Measurements from ENCODE around the gene SPC24.
"Not testable (repeated sequence)": the region's sequence is repeated elsewhere in the genome, so short reads cannot be mapped to it uniquely, and the experiment has no call there.

Gene SPC24

DNA sequence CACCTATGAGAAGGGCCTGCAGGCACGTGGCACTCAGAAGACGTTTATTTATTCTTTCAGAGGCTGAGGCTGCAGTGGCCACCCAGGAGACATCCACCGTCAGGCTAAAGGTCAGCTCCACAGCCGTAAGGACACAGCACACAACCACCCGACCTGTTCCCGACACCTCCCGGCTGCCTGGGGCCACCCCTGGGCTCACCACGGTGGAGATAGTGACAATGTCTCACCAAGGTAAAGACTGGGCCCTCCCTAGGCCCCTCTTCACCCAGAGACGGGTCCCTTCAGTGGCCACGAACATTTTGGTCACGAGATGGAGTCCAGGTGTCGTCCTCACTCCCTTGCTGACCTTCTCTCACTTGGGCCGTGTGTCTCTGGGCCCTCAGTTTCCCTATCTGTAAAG, 32.5 kb downstream of the SPC24 start:
- DNase-seq, result no peak

DNA sequence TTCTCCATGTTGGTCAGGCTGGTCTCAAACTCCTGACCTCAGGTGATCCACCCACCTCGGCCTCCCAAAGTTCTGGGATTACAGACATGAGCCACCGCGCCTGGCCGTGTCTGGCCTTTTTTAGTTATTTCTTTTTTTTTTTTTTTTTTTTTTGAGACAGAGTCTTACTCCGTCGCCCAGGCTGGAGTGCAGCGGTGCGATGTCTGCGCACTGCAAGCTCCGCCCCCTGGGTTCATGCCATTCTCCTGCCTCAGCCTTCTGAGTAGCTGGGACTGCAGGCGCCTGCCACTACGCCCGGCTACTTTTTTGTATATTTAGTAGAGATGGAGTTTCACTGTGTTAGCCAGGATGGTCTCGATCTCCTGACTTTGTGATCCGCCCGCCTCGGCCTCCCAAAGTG, 33.6 kb downstream of the SPC24 start:
- not testable (repeated sequence) for DNase-seq

DNA sequence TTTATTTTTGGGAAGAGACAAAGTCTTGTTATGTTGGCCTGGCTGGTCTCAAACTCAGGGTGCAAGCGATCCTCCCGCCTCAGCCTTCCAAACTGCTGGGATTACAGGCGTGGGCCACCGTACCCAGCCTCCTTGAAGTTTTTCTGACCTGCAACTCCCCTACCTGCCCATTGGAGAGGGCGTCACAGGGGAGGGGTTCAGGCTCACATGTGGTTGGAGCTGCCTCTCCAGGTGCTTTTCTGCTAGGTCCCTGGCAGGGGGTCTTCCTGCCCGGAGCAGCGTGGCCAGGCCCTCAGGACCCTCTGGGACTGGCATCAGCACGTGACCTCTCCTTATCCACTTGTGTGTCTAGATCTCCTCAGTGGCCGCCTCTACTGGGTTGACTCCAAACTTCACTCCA, 39.1 kb downstream of the SPC24 start:
- DNase-seq, result no peak

DNA sequence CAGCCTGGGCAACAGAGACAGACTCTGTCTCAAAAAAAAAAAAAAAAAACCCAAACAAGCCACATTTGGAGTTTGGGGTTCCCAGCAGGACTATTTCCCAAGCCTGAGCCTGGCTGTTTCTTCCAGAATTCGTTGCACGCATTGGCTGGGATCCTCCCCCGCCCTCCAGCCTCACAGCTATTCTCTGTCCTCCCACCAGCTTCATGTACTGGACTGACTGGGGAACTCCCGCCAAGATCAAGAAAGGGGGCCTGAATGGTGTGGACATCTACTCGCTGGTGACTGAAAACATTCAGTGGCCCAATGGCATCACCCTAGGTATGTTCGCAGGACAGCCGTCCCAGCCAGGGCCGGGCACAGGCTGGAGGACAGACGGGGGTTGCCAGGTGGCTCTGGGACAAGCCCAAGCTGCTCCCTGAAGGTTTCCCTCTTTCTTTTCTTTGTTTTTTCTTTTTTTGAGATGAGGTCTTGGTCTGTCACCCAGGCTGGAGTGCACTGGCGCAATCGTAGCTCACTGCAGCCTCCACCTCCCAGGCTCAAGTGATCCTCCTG, 39.6 kb downstream of the SPC24 start:
- DNase-seq, result no peak

DNA sequence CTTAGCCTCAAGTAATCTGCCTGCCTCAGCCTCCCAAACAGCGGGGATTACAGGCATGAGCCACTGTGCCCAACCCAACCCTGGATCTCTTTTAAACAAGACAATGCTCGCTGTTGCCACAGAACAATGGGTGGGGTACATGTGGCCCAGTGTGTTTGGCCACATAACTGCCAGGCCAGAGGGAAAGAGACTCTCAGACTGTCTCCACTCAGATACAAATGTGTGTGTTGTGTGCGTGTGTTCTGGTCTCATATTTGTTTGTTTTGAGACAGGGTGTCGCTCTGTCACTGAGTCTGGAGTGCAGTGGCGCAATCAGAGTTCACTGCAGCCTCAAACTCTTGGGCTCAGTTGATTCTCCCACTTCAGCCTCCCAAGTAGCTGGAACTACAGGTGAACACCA, 40.5 kb downstream of the SPC24 start:
- DNase-seq, result no peak

DNA sequence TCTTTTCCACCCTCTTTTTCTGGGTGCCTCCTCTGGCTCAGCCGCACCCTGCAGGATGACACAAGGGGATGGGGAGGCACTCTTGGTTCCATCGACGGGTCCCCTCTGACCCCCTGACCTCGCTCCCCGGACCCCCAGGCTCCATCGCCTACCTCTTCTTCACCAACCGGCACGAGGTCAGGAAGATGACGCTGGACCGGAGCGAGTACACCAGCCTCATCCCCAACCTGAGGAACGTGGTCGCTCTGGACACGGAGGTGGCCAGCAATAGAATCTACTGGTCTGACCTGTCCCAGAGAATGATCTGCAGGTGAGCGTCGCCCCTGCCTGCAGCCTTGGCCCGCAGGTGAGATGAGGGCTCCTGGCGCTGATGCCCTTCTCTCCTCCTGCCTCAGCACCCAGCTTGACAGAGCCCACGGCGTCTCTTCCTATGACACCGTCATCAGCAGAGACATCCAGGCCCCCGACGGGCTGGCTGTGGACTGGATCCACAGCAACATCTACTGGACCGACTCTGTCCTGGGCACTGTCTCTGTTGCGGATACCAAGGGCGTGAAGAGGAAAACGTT, 42.4 kb downstream of the SPC24 start:
- DNase-seq, result no peak

DNA sequence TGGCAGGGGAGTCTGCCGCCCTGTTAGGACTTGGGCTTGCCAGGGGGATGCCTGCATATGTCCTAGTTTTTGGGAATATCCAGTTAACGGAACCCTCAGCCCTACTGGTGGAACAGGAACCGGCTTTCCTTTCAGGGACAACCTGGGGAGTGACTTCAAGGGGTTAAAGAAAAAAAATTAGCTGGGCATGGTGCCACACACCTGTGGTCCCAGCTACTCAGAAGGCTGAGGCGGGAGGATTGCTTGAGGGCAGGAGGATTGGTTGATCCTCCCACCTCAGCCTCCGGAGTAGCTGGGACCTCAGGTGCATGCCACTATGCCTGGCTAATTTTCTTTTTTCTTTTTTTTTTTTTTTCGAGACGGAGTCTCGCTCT, 43.8 kb downstream of the SPC24 start:
- no peak for DNase-seq

DNA sequence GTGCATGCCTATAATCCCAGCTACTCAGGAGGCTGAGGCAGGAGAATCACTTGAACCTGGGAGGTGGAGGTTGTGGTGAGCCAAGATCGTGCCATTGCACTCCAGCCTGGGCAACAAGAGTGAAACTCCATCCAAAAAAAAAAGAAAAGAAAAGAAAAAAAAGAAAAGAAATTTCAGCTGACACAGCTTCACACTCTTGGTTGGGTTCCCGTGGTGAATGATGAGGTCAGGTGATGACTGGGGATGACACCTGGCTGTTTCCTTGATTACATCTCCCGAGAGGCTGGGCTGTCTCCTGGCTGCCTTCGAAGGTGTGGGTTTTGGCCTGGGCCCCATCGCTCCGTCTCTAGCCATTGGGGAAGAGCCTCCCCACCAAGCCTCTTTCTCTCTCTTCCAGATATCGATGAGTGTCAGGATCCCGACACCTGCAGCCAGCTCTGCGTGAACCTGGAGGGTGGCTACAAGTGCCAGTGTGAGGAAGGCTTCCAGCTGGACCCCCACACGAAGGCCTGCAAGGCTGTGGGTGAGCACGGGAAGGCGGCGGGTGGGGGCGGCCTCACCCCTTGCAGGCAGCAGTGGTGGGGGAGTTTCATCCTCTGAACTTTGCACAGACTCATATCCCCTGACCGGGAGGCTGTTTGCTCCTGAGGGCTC, 44.3 kb downstream of the SPC24 start:
- no peak for DNase-seq

DNA sequence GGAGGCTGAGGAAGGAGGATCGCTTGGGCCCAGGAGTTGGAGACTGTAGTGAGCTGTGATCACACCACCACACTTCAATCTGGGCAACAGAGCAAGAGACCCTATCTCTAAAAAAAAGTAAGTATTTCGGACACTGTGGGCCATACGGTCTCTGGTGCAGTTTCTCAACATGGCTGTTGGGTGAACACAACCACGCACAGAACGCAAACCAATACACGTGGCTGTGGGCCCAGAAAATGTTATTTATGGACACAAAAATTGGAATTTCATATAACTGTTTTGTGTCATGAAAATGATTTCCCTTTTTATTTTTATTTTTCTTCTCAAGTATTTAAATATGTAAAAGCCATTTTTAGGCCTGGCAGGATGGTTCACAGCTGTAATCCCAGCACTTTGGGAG, 46.8 kb downstream of the SPC24 start:
- DNase-seq, result no peak

DNA sequence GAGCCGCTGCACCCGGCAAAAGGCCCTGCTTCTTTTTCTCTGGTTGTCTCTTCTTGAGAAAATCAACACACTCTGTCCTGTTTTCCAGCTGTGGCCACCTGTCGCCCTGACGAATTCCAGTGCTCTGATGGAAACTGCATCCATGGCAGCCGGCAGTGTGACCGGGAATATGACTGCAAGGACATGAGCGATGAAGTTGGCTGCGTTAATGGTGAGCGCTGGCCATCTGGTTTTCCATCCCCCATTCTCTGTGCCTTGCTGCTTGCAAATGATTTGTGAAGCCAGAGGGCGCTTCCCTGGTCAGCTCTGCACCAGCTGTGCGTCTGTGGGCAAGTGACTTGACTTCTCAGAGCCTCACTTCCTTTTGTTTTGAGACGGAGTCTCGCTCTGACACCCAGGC, 49.1 kb downstream of the SPC24 start:
- no peak for DNase-seq

DNA sequence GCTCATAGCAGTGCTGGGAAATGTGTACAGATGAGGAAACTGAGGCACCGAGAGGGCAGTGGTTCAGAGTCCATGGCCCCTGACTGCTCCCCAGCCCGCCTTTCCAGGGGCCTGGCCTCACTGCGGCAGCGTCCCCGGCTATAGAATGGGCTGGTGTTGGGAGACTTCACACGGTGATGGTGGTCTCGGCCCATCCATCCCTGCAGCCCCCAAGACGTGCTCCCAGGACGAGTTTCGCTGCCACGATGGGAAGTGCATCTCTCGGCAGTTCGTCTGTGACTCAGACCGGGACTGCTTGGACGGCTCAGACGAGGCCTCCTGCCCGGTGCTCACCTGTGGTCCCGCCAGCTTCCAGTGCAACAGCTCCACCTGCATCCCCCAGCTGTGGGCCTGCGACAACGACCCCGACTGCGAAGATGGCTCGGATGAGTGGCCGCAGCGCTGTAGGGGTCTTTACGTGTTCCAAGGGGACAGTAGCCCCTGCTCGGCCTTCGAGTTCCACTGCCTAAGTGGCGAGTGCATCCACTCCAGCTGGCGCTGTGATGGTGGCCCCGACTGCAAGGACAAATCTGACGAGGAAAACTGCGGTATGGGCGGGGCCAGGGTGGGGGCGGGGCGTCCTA, 50.5 kb downstream of the SPC24 start:
- DNase-seq, result no peak

DNA sequence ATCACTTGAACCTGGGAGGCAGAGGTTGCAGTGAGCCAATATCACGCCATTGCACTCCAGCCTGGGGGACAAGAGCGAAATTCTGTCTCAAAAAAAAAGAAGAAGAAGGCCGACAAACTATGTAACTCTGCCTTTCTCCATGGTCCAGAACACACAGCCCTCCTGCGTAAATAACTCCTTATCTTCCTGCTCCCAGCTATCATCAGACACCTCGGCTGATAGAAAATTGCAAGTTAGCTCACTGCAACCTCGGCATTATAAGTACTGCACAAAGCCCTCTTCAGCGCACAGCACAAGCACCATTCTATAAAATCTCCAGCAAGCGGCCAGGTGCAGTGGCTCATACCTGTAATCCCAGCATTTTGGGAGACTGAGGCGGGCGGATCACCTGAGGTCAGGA, 51.9 kb downstream of the SPC24 start:
- DNase-seq, result not testable (repeated sequence)

DNA sequence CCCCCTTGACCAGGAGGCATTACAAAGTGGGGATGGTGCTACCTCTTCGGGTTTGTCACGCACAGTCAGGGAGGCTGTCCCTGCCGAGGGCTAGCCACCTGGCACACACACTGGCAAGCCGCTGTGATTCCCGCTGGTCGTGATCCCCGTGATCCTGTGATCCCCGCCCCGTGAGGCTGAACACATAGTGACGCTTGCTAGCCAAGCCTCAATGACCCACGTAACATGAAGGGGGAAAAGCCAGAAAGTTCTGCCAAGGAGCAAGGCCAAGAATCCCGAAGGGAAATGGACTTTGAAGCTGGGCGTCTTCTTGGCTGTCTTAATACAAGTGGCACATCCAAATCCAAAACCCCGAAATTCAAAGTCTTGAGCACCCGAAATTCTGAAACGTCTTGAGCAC, 52.6 kb downstream of the SPC24 start:
- no peak for DNase-seq

DNA sequence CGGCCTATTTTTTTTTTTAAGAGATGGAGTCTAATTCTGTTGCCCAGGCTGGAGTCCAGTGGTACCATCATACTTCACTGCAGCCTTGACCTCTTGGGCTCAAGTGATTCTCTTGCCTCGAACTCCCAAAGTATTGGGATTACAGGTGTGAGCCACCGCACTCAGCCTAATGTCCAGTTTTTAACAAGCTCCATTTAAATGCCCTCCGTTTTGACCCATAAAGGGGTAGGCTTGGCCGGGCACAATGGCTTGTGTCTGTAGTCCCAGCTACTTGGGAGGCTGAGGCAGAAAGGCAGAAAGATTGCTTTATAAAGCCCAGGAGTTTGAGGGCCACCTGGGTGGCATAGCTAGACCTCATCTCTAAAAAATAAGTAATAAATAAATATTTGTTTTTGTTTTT, 54.5 kb downstream of the SPC24 start:
- no peak for DNase-seq

DNA sequence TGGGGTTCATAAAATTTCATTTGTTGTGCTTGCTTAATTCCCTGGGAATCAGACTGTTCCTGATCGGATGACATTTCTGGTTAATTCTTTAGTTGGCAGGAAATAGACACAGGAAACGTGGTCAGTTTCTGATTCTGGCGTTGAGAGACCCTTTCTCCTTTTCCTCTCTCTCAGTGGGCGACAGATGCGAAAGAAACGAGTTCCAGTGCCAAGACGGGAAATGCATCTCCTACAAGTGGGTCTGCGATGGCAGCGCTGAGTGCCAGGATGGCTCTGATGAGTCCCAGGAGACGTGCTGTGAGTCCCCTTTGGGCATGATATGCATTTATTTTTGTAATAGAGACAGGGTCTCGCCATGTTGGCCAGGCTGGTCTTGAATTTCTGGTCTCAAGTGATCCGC, 55.5 kb downstream of the SPC24 start:
- DNase-seq, result no peak

DNA sequence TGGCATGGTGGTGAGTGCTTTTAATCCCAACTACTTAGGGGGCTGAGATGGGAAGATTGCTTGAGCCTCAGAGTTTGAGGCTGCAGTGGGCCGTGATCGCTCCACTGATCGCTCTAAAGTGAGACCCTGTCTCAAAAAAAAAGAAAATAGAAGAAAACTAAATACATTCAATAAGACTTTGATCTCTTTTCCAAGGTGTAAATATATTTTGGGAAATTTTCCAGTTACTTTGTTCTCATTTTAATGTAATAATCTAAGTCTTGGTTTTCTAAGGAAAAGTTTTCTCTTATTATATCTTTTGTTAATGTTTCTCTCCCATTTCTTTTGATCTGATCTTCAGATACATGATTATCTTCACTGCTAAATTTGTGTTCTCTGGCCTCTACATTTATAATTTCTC, 56.7 kb downstream of the SPC24 start:
- DNase-seq, result no peak

DNA sequence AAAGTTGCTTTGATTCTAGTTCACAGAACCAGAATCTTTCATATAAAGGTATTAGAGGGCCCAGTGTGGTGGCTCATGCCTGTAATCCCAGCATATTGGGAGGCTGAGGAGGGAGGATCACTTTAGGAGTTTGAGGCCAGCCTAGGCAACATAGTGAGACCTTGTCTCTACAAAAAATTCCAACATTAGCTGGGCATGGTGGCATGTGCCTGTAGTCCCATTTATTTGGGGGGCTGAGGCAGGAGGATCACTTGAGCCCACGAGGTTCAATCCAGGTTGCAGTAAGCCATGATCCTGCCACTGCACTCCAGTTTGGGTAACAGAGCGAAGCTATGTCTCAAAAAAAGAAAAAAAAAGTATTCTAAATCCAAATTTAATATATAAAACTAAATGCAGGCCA, 57.3 kb downstream of the SPC24 start:
- DNase-seq, result no peak

DNA sequence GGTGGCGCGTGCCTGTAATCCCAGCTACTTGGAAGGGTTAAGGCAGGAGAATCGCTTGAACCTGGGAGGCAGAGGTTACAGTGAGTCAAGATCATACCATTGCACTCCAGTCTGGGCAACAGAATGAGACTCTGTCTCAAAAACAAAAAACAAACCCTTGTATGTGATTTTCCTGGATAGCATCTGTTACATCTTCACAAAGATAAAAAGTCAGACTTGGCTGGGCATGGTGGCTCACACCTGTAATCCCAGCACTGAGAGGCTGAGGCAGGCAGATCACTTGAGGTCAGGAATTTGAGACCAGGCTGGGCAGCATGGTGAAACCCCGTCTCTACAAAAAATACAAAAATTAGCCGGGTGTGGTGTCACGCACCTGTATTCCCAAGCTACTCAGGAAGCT, 58.2 kb downstream of the SPC24 start:
- DNase-seq, result not testable (repeated sequence)

DNA sequence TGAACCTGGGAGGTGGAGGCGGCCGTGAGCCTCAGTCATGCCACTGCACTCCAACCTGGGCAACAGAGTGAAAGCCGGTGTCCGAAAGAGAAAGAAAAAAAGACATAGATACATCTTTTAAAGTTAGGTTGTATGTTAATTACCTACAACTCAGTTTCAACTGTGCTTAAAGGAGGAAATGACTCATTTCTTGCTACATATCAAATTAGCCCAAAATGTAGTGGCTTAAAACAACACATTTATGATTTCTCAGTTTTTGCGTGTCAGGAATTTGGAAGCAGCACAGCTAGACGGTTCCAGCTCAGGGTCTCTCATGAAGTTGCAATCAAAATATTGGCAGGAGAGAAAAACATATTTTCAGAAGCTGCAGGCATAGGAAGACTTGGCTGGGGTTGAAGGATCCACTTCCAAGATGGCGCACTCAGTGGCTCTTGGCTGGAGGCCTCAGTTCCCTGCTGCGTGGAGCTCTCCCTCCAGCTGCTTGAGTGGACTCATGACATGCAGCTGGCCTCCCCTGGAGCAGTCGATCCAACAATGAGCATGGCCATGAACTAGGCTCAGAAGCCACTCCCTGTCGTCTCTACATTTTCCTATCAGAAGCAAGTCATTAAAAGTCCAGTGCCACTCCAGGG, 59.3 kb downstream of the SPC24 start:
- DNase-seq, result no peak
